Hepatocyte (in vitro differentiated cells): ENCODE data around the gene GPR153.

Source experiments
- CTCF ChIP-seq: fragments of 200-600 bp; sonication (generic); IDR thresholded peaks from 2 replicates; pipeline ENCODE4 v1.5.1; 2016; ENCODE audit warnings: antibody characterized with exemption, mild to moderate bottlenecking; ENCODE audit not compliant: poor library complexity
- EZH2 ChIP-seq: fragments of 200-600 bp; sonication (generic); IDR thresholded peaks from 2 replicates; pipeline ENCODE4 v1.6.1; 2016; ENCODE audit warnings: antibody characterized with exemption, mild to moderate bottlenecking, borderline replicate concordance
- EZH2phosphoT487 ChIP-seq: fragments of 200-600 bp; sonication (generic); IDR thresholded peaks from one replicate; pipeline ENCODE4 v1.6.1; 2018; ENCODE audit warnings: antibody characterized with exemption, mild to moderate bottlenecking, low read depth, moderate library complexity; ENCODE audit not compliant: unreplicated experiment, severe bottlenecking

DNA sequence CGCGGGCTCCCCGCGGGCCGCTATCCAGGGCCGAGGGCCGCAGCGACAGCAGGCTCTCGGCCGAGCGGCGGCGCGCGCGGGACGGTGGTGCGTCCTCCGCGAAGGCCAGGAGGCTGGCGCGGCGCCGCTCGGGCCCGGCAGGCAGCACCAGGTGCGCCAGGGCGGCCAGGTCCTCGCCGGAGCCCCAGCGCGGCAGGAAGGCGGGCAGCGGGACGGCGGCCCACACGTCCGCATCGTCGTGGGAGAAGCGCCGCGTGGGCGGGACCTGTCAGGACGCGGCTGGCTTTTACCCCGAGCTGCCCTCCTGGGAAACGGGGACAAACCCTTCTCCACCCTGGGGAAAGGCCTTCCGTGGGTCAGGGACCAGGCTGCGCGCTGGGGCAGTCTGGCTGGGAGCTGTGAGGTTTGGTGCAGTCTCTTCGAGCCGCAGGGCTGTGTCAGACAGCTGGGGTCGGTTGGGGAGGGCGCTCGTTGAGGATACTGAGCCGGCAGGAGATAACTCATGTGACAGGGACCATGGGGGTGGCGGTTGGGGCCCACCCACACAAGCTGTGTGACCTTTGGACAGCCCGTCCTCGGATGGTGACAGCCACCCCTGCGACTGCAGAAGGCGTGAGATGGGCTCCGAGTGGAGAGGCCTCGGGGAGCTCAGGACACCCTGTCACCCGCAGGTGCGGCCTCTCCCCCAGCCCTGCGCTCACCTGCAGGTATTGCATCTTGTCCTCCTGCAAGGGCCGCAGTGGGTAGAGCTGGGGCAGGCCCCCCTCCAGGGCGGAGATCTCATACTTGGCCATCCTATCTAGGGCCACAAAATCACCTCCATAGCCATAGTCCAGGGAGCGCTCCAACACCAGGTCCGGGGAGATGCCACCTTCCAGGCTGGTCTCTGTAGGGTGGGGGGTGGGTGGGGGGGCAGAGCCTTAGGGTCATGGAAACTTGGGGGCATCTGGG is 10.9 kb downstream of the GPR153 start:
- no peak for TF ChIP-seq CTCF
- TF ChIP-seq EZH2: no peak
- no peak for TF ChIP-seq EZH2phosphoT487
